ENCODE measurements around the gene OR8I2.
"Not testable (repeated sequence)": the region's sequence is repeated elsewhere in the genome, so short reads cannot be mapped to it uniquely, and the experiment has no call there.

Gene OR8I2

DNA sequence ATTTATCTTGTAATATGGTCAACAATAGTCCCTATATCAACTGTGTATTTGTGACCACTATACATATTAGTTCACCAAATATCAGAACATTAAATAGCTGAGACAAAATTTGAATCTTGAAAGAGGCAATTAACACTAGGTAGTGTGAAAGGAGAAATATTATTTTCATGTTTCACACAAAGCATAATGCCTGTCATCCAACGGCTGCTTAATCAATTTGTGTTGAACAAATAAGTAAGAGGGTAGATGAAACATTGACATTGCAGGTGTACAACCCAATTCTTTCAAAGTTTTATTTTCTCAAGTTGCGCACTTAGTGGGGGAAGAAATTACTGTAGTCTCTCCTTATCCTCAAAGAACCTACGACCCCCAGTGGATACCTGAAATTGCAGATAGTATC lies 3.4 kb upstream of the OR8I2 start:
- DNase-seq (ENCODE audit: low read depth), result no peak
- TF ChIP-seq, protein P1, sequence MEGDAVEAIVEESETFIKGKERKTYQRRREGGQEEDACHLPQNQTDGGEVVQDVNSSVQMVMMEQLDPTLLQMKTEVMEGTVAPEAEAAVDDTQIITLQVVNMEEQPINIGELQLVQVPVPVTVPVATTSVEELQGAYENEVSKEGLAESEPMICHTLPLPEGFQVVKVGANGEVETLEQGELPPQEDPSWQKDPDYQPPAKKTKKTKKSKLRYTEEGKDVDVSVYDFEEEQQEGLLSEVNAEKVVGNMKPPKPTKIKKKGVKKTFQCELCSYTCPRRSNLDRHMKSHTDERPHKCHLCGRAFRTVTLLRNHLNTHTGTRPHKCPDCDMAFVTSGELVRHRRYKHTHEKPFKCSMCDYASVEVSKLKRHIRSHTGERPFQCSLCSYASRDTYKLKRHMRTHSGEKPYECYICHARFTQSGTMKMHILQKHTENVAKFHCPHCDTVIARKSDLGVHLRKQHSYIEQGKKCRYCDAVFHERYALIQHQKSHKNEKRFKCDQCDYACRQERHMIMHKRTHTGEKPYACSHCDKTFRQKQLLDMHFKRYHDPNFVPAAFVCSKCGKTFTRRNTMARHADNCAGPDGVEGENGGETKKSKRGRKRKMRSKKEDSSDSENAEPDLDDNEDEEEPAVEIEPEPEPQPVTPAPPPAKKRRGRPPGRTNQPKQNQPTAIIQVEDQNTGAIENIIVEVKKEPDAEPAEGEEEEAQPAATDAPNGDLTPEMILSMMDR (IDR thresholded peaks at IDR 0.05; ENCODE audit: low read depth, low read length, missing control alignments), result no peak
- H3K4me3 ChIP-seq (ENCODE audit: low read depth, low read length), result no peak overlapping the region

DNA sequence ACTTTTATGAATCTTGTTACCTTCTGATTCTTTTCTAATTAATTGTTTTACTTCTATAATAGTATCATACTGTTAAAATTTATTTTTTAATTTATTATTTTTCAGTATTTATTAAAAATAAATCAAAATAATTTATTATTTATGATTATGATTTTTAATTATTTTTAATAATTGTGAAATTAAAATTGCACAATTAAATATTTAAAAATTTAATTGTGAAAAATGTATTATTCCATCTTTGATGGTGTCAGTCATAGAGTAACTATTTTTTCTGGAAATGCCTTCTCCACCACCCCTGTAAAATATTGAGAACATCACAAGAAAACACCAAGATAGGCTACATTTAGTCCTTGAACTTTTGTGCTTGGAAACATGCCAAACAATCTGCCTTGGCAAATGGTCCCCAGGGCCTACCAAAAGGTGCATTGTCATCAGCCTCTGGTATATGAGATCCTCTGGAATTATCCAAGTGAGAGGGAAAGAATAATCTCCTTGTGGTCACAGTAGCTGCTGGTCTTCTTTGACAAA lies 10.2 kb downstream of the OR8I2 start, which contains the start of gene OR8H2:
Gene OR8H2, plus strand, starts transcription at position 478 of the 528 bp plus-strand sequence. CDS start 1,356 bp downstream, outside the sequence.
- H3K4me3 ChIP-seq (ENCODE audit: low read depth, low read length), result no peak within 1 kb of the TSS
- TF ChIP-seq, protein P1 (IDR thresholded peaks at IDR 0.05; ENCODE audit: low read depth, low read length, missing control alignments), result no peak
- no peak for DNase-seq (ENCODE audit: low read depth)

DNA sequence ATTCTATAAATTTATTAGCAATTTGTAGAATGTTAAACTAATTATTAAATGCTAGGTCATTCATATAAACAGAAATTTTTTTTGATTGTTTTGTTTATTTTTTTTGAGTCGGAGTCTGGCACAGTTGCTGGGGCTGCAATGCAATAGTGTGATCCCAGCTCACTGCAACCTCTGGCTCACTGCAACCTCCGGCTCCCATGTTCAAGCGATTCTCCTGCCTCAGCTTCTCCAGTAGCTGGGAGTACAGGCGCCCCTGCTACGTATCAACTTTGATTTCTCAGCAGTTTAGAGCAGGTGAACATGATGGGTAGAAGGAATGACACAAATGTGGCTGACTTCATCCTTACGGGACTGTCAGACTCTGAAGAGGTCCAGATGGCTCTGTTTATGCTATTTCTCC lies 29.0 kb downstream of the OR8I2 start, which contains the start of gene OR8H3:
Gene OR8H3, plus strand, starts transcription at position 301 of the 400 bp plus-strand sequence. Its CDS starts 0 bp downstream, at position 301.
- no peak within 1 kb of the TSS for H3K4me3 ChIP-seq (ENCODE audit: low read depth, low read length)
- DNase-seq (ENCODE audit: low read depth), result no peak
- TF ChIP-seq, protein P1 (IDR thresholded peaks at IDR 0.05; ENCODE audit: low read depth, low read length, missing control alignments), result no peak

DNA sequence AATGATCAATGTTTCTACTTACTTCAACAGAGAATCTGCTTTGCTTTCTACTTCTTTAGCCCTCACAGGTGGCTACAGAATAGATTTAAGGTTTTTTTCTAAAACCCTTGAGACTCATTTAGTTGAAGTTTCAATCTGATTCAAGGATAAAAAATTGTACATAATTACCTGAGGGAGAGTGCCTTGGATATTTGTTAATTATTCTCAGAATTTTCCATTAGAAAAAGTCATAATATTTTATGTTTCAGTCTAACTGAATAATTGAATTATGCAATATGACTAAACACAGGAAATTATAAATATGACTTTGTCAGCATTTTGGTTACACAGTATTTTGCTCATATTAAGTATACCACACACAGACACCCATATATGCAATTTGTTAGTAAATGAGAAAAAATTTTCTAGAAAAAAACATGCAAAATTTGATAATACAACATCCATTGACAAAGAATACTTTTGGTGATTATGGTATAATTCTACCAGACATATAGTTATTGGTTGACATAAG lies 47.1 kb downstream of the OR8I2 start, which contains the start of gene OR8J3:
Gene OR8J3, minus strand, starts transcription at position 51 of the 511 bp plus-strand sequence. CDS start 2,483 bp downstream, outside the sequence.
- DNase-seq (ENCODE audit: low read depth), result no peak
- H3K4me3 ChIP-seq (ENCODE audit: low read depth, low read length), result no peak within 1 kb of the TSS
- TF ChIP-seq, protein P1 (IDR thresholded peaks at IDR 0.05; ENCODE audit: low read depth, low read length, missing control alignments), result no peak

DNA sequence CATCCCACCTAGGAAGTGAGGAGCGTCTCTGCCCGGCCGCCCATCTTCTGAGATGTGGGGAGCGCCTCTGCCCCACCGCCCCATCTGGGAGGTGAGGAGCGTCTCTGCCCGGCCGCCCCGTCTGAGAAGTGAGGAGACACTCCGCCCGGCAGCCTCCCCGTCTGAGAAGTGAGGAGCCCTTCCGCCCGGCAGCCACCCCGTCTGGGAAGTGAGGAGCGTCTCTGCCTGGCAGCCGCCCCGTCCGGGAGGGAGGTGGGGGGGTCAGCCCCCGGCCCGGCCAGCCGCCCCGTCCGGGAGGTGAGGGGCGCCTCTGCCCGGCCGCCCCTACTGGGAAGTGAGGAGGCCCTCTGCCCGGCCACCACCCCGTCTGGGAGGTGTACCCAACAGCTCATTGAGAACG lies 50.6 kb downstream of the OR8I2 start:
- DNase-seq (ENCODE audit: low read depth); H3K4me3 ChIP-seq (ENCODE audit: low read depth, low read length): not testable (repeated sequence)

Measured in GM12864 (cell line).